SK-N-MC (cell line): ENCODE data around the gene DPEP1.
A peak's percentile ranks its signal among the peaks of the same experiment; 100 is the strongest.

Experiments used
- DNase-seq: peaks from one replicate; pipeline ENCODE4 v3.0.0-alpha.2; 2011; ENCODE audit warnings: low read depth, low spot score
- H3K27ac ChIP-seq: fragments of 200-600 bp; sonication (generic); 2 replicates; pipeline ENCODE4 v1.5.1; 2016; ENCODE audit warnings: mixed run types
- H3K36me3 ChIP-seq: fragments of 200-600 bp; sonication (generic); 2 replicates; pipeline ENCODE4 v1.6.1; 2017; ENCODE audit warnings: antibody characterized with exemption, low read length, mixed read lengths; ENCODE audit not compliant: insufficient read depth
- H3K4me3 ChIP-seq: fragments of 200-600 bp; sonication (generic); 2 replicates; pipeline ENCODE4 v1.5.1; 2016
- H3K9ac ChIP-seq: fragments of 200-600 bp; sonication (generic); 2 replicates; pipeline ENCODE4 v1.8.0; 2017; ENCODE audit warnings: mixed run types, mixed read lengths; ENCODE audit not compliant: insufficient read length
- H3K9me3 ChIP-seq: fragments of 200-600 bp; sonication (generic); 2 replicates; pipeline ENCODE4 v1.6.1; 2017; ENCODE audit warnings: low read depth, mild to moderate bottlenecking, antibody characterized with exemption, low read length, moderate library complexity, mixed read lengths
- EZH2 ChIP-seq: fragments of 200-600 bp; sonication (generic); IDR thresholded peaks from one replicate; pipeline ENCODE4 v1.6.1; 2017; ENCODE audit warnings: antibody characterized with exemption
- FOXP2 ChIP-seq: optimal IDR thresholded peaks from 2 replicates; pipeline ENCODE3; 2011; ENCODE audit warnings: mild to moderate bottlenecking, moderate library complexity; ENCODE audit not compliant: insufficient read depth; ENCODE audit errors: extremely low read length, control extremely low read depth
- POLR2AphosphoS5 ChIP-seq: IDR thresholded peaks from 2 replicates; pipeline ENCODE4 v1.6.1; 2012; ENCODE audit warnings: mild to moderate bottlenecking, low read depth, low read length, borderline replicate concordance

Gene DPEP1

GRCh38 chr16:89610108-89610453 lies 3.4 kb upstream of the DPEP1 start:
- H3K4me3 ChIP-seq = no peak overlapping the region
- TF ChIP-seq POLR2AphosphoS5 = no peak
- TF ChIP-seq EZH2 = no peak
- no peak for TF ChIP-seq FOXP2
- no peak overlapping the region for H3K9ac ChIP-seq
- no peak overlapping the region for H3K27ac ChIP-seq
- DNase-seq = no peak
- no peaks in the 10 kb centered on the region for H3K9me3 ChIP-seq
- no peaks in the 10 kb centered on the region for H3K36me3 ChIP-seq

DNA sequence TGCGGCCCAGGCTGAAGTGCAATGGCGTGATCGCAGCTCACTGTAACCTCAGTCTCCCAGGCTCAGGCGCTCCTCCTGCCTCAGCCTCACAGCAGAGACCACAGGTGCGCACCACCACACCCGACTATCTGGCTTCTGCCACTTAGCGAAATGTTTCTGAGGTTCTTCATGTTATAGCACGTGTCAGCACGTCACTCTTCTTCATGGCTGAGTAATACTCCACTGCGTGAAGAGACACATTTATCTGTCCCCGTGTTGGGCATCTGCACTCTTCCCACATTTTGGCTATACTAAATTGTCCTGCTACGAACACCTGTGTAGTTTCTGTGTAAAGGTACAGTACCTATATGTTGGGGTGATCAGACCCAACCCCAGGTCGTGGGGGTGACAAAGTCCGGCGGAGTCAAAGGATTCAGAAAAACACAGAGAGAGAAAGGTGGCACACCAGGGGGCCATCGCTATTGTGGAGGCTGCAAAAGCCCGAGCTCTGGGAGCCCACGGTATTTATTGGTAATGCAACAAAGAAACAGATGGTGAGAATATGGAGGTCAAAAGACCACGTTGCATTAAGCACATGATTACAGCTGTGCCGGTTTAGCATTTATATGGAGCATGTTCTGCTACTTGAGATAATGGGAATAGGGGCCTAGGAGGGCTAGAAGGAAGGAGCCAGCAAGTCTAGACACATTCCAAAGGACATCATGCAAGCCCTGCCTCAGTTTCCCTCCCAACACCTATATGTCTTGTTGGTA lies 851 bp upstream of the DPEP1 start:
- Histone ChIP-seq H3K36me3 (no peaks in the 10 kb centered on the region), H3K9ac (no peak overlapping the region), H3K4me3 (no peak overlapping the region), H3K27ac (no peak overlapping the region), H3K9me3 (no peaks in the 10 kb centered on the region)
- TF ChIP-seq POLR2AphosphoS5 (no peak), FOXP2 (no peak)
- DNase-seq = no peak

GRCh38 chr16:89613954-89614459 lies 565 bp downstream of the DPEP1 start:
- Histone ChIP-seq H3K36me3 (no peaks in the 10 kb centered on the region), H3K4me3 (no peak overlapping the region), H3K9ac (no peak overlapping the region), H3K9me3 (no peaks in the 10 kb centered on the region), H3K27ac (no peak overlapping the region)
- no peak for DNase-seq
- TF ChIP-seq POLR2AphosphoS5 (no peak), FOXP2 (no peak), EZH2 (no peak)

- H3K36me3 ChIP-seq = no peaks in the 10 kb centered on the region
- no peaks in the 10 kb centered on the region for H3K9me3 ChIP-seq
- no peak for TF ChIP-seq POLR2AphosphoS5
- TF ChIP-seq EZH2 = no peak
- no peak for DNase-seq
- H3K27ac ChIP-seq = peak overlapping the region; percentile 96
- no peak overlapping the region for H3K9ac ChIP-seq
- no peak overlapping the region for H3K4me3 ChIP-seq
Observed at GRCh38 chr16:89615176-89615575, 1.7 kb downstream of the DPEP1 start.

GRCh38 chr16:89615596-89616090 lies 2.2 kb downstream of the DPEP1 start:
- H3K9me3 ChIP-seq = no peaks in the 10 kb centered on the region
- no peak for TF ChIP-seq FOXP2
- TF ChIP-seq EZH2 = no peak
- TF ChIP-seq POLR2AphosphoS5 = no peak
- peak overlapping the region; percentile 61 for H3K4me3 ChIP-seq
- DNase-seq = no peak
- H3K36me3 ChIP-seq = no peaks in the 10 kb centered on the region
- peak overlapping the region; percentile 96 for H3K27ac ChIP-seq
- H3K9ac ChIP-seq = peak overlapping the region; percentile 47

- Histone ChIP-seq H3K4me3 (peak overlapping the region; percentile 61), H3K27ac (peak overlapping the region; percentile 96), H3K36me3 (no peaks in the 10 kb centered on the region), H3K9me3 (no peaks in the 10 kb centered on the region), H3K9ac (no peak overlapping the region)
- TF ChIP-seq EZH2 = no peak
- 0 out of 2 replicates have a peak, but pooled peaks have one; percentile 45 for TF ChIP-seq POLR2AphosphoS5
- peak; percentile 66 for DNase-seq
Observed at GRCh38 chr16:89616623-89617022, 3.2 kb downstream of the DPEP1 start.

DNA sequence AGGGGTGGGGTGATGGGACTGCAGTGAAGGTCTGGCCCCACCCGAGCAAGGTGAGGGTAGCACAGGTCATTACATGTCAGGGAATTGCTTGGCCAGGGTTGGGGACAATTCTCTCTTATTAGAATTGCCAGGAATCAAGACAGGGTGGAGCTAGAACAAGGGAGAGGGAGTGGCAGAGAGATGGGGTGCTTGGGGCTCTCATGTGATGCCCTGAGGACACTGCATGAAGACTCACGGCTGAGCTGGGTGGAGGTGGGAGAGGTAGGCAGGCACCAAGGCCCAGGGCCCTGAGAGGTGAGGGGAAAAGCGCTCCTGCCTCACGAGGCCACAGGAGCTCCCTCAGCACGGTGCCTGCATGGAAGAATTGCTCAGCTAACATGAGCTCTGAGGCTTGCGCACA lies 3.6 kb downstream of the DPEP1 start:
- Histone ChIP-seq H3K9ac (no peak overlapping the region), H3K27ac (peak overlapping the region; percentile 96)

DNA sequence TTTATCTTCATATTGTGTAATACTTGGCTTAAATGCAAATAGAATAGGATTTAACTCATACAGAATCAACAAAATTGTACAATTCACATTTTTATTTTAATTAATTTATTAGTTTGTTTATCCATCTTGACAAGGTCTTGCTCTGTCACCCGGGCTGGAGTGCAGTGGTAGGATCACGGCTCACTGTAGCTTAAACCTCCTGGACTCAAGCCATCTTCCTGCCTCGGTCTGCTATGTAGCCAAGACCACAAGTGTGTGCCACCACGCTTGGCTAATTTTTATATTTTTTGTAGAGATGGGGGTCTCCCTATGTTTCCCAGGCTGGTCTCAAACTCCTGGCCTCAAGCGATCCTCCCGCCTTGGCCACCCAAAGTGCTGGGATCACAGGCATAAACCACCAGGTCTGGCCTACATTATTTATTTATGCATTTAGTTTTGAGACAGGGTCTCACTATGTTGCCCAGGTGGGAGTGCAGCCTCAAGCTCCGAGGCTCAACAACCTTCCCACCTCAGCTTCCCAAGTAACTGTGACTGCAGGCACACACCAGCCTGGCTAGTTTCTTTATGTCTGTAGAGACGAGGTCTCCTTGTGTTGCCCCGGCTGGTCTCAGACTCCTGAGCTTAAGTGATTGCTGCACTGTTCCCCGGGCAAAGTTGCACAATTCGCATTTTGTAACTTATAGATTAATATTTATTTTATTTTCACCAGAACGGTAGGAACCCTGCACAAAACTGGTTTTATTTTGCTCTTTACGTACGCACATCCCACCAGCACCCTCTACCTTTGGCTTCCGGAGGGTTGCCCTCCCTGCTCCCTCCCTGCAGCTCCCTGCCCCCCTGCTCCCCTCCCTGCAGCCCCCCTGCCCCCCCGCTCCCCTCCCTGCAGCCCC lies 4.9 kb downstream of the DPEP1 start:
- Histone ChIP-seq H3K9ac (no peak overlapping the region), H3K36me3 (no peaks in the 10 kb centered on the region), H3K4me3 (no peak overlapping the region), H3K27ac (peak overlapping the region; percentile 91), H3K9me3 (no peaks in the 10 kb centered on the region)
- peak; percentile 80 for DNase-seq
- TF ChIP-seq POLR2AphosphoS5 = no peak
- no peak for TF ChIP-seq FOXP2
- no peak for TF ChIP-seq EZH2

More for the DNA sequence above, 3.6 kb downstream of the DPEP1 start:
- DNase-seq = no peak
- no peaks in the 10 kb centered on the region for H3K9me3 ChIP-seq
- TF ChIP-seq POLR2AphosphoS5 (no peak), EZH2 (no peak), FOXP2 (no peak)
- H3K36me3 ChIP-seq = no peaks in the 10 kb centered on the region
- peak overlapping the region; percentile 61 for H3K4me3 ChIP-seq
